ENCODE data around the gene MATN1.

Gene MATN1

DNA sequence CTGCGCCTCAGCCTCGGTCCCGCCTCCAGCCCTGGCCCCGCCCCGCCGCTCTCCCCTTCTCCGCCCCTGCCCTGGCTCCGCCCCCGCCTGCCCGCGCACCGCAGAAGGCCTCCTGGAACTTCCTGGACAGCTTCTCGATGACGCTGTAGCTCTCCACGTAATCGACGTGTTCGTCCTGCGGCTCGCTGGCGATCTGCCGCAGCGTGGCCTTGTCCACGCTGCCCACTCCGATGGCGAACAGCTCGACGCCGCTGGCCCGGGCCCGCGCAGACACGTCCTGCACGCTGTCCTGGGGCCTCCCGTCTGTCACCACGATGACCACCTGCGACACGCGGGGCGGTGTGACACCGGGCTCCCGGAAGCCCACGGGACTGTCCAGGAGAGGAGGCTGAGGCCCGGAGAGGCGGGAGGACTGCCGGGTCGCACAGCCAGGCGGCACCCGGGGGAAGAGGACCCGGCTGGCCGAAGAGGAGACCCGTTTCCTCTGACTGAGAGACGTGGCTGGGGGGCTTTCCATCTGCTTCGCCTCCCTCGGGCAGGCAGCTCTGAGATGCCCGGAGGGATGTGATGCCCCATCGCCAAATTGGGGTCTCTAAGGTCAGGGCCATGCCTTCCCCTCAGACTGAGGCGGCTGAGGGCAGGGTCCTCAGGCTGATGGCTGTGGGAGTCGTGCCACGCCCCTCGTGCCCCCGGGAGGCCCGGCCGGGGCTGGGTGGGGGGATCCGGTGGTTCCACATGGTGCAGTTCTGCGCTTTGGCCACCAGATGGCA is 4.6 kb downstream of the MATN1 start:
- DNase-seq (ENCODE audit: low read depth in 2 of 2) = peak; percentile 94 to 95

- peak; percentile 96 for DNase-seq (ENCODE audit: low read depth in 2 of 2)
These were observed 5.2 kb downstream of the MATN1 start for GRCh38 chr1:30718091-30718635.

DNA sequence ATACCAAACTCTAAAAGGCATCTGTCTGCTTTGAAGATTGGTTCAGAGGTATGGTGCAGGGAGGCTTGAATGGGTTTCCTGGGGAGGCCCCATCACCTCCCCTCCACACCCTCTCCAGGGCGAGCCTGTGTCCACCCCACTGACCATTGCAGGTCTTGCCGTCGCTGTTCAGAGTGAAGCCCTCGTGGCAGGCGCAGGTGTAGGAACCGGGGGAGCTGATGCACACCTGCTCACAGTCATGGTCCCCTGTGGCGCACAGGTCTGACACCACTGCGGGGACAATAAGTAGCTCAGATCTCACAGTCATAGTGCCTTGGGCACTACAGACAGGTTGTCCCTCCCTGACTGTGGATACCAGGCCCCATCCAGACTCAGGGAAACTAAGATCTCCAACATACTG is 6.7 kb downstream of the MATN1 start:
- no peak for DNase-seq (ENCODE audit: low read depth in 2 of 2)

- no peak for DNase-seq (ENCODE audit: low read depth in 2 of 2)
These were observed 7.5 kb downstream of the MATN1 start for GRCh38 chr1:30715886-30716285.

DNA sequence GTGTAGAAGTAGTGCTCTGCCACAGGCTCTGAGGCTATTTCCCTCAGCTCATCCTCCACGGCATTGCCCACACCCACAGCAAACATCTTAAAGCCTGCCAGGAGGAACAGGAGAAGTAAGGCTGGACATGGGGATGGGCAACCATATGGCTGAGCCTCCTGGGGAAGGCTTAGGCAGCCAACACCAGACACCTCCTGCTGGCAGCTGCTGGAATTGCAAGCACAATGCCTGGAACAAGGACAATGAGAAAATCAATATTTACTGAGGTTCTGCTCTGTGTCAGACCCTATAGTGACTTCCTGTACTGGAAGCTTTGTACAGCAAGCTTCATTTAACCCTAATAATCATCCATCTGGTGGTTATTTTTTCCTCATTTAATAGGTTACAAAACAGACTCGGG is 8.2 kb downstream of the MATN1 start:
- no peak for DNase-seq (ENCODE audit: low read depth in 2 of 2)

DNA sequence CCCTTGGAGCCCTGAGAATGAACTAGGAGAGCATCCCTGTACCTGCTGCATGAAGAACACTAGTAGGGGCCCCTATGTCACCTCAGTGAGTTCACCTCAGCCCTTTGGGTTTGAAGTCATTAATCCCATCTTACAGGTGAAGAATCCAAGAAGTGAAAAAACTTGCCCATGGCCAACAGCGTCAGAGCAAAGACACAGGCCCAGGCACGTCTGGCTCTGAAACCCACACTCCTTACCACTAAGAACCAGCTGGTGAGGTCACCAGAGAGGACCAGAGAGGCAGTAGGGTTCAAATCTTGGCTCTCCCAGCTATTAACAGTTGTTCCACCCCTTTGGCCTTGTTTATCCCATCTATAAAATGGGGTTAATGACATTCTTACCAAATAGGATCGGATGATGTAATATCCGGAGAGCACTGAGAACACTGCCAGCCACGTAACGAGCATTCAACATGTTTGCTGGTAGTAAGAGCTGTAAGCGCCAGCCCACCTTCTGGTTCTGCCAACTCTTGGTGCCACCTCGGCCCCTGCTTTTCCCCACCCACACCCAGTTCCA is 8.8 kb downstream of the MATN1 start:
- DNase-seq (ENCODE audit: low read depth in 2 of 2) = no peak

GRCh38 chr1:30714025-30714424 is 9.4 kb downstream of the MATN1 start:
- no peak for DNase-seq (ENCODE audit: low read depth in 2 of 2)

DNA sequence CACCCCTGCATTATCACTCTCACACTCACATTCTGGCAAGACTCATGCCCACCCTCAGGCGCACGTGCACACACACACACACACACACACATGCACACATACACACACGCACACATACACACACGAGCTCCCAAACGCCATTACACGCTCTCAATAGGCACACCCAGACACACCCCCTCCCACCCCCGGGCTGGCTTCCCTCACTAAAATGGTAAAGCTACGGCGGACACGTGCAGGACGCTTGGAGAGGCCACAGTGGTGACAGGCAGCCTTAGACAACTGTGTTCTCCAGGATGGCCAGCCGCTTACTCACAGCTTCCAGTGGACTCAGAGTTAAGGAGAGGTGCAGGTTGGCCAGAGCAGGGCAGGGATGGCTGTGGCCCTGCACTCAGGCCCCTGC is 10.1 kb downstream of the MATN1 start:
- DNase-seq (ENCODE audit: low read depth in 2 of 2) = no peak

- no peak for DNase-seq (ENCODE audit: low read depth in 2 of 2)
These were observed 10.8 kb downstream of the MATN1 start for GRCh38 chr1:30712583-30712982.

DNA sequence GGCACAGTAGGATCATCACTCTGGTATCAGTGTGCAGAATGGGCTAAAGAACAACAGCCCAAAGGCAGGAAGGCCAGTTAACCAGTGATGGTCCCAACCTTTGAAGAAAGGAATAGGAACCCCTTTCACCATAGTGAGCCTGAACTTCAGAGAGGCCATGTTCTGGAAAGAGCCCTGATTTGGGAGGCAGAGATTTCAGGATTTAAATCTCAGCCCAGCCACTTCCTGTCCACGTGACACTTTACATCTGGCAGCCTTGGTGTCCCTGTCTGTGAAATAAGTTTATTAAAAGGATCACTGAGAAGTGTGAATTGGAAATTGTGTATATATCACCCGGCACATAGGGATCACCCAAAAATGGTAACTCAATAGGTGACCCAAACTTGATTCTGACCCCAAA is 13.0 kb downstream of the MATN1 start:
- no peak for DNase-seq (ENCODE audit: low read depth in 2 of 2)

GRCh38 chr1:30708361-30708728 is 15.0 kb downstream of the MATN1 start:
- DNase-seq (ENCODE audit: low read depth in 2 of 2) = no peak

- no peak for DNase-seq (ENCODE audit: low read depth in 2 of 2)
These were observed 15.7 kb downstream of the MATN1 start for GRCh38 chr1:30707412-30708360.

- no peak for DNase-seq (ENCODE audit: low read depth in 2 of 2)
These were observed 16.9 kb downstream of the MATN1 start for GRCh38 chr1:30706528-30706927.

DNA sequence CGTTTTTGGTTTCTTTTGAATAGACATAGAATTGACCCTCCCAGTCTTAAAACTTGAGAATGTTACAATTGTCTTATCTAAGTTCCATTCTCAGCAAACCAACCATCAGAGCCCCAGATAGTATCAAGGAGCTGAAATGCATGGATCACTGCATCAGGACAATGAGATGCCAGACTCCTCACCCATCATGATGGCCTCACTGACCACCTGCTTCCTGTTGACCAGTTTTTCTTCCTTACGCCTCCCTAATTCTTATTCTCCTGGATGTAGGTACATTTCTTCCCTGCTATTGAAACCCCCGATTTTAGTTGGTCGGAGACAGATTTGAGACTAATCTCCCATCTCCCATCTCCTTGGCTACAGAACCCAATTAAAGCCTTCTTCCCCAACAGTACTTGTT is 17.7 kb downstream of the MATN1 start:
- DNase-seq (ENCODE audit: low read depth in 2 of 2) = no peak

DNA sequence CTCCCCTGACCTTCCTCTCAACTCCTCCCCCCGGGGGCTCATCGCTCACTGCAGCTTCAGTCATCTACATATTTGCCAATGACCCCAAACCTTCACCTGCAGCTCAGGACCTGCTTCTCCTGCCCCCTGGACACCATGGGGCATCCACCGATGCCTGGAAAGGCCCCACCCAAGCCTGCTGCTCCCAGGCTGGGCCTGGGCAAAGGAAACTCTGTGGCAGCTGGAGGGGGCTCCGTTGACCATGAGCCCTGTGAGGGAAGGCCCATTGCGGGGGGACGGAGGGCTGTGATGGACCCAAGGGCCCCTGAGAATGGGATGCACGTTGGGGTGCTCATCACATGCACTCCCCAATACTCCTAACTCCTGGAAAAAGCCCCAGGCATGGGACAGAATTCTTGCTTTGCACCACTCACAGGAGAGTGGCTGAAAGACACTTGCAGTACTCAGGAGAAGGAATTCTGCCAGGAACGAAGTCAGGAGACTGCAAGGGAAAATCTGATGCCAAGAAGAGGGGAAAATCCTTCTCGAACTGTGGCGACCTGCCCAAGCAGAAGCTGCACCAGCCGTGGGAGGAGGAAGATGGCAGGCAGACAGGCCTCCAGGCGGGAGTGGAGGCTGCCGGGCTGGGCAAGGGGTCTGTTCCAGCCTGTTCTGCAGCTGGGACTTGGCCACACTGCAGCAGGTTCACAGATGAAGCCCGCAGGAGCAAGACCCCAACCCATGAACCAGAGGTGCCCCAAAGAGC is 18.4 kb downstream of the MATN1 start:
- no peak for DNase-seq (ENCODE audit: low read depth in 2 of 2)

- no peak for DNase-seq (ENCODE audit: low read depth in 2 of 2)
These were observed 19.1 kb downstream of the MATN1 start for GRCh38 chr1:30704271-30704670.

DNA sequence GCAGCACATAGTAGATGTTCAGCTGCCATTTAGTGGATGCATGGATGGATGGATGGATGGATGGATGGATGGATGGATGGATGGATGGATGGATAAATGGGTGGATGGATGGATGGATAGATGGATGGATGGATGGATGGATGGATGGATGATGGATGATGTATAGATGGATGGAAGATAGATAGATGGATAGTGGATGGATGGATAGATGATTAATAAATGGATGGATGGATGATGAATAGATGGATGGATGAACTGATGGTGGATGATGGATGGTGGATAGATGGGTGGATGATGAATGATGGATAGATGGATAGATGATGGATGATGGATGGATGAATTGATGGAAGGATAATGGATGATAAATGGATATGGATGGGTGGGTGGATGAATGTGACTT is 20.6 kb downstream of the MATN1 start:
- DNase-seq (ENCODE audit: low read depth in 2 of 2) = no peak

- no peak for DNase-seq (ENCODE audit: low read depth in 2 of 2)
These were observed 22.1 kb downstream of the MATN1 start for GRCh38 chr1:30701258-30701633.

DNA sequence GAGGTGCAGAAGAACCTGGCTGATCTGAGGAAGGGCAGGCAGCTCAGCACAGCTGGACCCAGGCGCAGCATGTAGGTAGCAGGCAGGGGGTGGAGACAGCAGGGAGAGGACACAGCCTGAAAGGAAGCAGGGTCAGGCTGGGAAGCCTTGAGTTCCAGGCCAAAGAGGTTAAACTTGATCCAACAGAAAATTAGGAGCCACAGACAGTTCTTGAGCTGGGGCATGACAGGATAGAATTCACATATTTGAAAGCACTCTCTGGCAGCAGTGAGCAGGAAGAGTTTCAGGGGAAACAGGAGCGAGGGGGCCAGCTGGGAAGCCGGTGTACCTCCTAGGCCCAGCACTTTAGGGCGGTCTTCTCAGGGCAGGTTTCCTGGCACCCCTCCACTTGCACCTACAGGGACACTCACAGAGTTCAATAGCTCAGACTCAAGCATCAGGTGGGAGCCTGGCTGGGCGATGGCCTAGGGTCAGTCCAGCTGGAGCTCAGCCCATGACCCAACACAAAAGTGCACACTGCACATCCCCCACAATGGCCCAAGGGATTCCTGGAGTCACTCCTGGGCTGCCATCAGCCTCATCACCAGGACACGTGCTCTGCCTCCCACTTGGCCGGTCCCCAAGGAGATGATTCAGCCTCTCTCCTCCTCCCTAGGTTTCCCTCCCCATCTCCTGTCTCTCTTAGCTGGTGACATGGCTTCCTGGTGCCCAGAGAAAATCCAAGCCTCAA is 22.7 kb downstream of the MATN1 start:
- peak; percentile 30 to 38 for DNase-seq (ENCODE audit: low read depth in 2 of 2)

- DNase-seq (ENCODE audit: low read depth in 2 of 2) = no peak
These were observed 23.6 kb downstream of the MATN1 start for GRCh38 chr1:30699762-30700161.

DNA sequence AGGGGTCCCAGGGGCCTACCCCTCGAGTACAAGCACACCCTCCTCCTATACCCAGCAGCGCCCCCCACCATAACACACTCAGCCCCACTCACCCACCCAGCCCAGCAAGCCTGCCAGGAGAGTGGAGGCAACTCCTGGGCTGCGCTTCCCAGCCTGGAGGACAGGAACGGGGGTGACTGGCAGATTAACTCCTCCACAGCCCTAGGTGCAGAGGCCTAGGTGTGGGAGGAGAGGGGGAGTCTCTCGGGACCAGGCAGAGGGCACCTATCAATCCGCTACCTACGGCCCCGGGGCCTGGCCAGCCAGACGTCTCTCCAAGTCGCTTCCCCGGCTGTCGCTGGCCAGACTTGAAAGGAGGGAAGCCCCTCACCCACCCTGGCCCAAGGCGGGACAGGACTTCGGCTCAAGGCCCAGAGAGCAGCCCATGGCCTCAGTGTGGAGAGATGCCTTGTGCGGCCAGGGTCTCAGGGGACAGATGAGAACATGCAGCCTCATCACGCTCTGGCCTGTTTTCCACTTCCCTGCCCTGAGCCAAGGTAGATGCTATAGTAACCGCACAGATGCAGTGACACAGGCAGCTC is 24.9 kb downstream of the MATN1 start:
- DNase-seq (ENCODE audit: low read depth in 2 of 2) = no peak
